Islet precursor cell (in vitro differentiated cells): ENCODE measurements around the gene DENND10.
"Not testable (repeated sequence)": the region's sequence is repeated elsewhere in the genome, so short reads cannot be mapped to it uniquely, and the experiment has no call there.

Source experiments
- DNase-seq: peaks from one replicate; pipeline ENCODE4 v3.0.0-alpha.2; 2018

Gene DENND10

DNA sequence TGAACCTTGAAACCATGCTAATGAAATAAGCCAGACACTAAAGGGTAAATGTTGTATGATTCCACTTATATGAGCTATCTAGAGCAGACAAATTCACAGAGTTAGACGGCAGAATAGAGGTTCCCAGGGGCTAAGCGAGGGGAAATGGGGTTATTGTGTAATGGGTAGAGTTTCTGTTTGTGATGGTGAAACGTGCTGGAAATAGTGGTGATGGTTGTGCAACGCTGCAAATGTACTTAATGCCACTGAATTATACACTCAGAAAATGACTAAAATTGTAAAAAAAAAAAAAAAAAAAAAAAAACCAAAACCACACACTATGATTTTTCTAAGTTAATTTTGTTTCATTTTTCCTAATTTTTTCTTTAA lies 31.6 kb downstream of the DENND10 start:
- DNase-seq = no peak

DNA sequence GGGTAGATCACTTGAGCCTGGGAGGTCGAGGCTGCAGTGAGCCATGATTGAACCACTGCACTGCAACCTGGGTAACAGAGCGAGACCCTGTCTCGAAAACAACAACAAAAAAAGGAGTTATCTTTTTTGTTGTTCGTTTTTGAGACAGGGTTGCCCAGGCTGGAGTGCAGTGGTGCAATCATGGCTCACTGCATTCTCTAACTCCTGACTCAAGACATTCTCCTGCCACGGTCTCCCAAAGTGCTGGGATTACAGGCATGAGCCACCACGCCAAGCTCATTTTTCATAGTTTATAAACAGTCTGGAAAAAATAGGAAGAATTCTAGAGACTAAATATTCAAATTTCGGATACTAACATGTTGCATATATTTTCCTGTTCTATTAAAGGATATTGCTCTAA lies 32.2 kb downstream of the DENND10 start:
- no peak for DNase-seq

DNA sequence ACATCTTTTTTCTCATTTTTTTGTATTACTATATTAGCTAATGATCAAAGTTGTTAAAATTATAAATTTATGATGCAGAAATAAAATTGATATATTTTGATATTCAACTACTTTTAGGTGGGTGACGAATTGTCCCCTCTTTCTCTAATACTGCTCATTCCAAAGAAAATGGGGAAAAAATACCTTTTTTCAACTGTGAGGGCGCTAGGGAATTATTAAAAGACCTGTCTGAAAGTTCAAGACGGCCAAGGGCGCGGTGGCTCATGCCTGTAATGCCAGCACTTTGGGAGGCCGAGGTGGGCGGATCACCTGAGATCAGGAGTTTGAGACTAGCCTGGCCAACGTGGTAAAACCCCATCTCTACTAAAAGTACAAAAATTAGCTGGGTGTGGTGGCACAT lies 34.0 kb downstream of the DENND10 start:
- not testable (repeated sequence) for DNase-seq

DNA sequence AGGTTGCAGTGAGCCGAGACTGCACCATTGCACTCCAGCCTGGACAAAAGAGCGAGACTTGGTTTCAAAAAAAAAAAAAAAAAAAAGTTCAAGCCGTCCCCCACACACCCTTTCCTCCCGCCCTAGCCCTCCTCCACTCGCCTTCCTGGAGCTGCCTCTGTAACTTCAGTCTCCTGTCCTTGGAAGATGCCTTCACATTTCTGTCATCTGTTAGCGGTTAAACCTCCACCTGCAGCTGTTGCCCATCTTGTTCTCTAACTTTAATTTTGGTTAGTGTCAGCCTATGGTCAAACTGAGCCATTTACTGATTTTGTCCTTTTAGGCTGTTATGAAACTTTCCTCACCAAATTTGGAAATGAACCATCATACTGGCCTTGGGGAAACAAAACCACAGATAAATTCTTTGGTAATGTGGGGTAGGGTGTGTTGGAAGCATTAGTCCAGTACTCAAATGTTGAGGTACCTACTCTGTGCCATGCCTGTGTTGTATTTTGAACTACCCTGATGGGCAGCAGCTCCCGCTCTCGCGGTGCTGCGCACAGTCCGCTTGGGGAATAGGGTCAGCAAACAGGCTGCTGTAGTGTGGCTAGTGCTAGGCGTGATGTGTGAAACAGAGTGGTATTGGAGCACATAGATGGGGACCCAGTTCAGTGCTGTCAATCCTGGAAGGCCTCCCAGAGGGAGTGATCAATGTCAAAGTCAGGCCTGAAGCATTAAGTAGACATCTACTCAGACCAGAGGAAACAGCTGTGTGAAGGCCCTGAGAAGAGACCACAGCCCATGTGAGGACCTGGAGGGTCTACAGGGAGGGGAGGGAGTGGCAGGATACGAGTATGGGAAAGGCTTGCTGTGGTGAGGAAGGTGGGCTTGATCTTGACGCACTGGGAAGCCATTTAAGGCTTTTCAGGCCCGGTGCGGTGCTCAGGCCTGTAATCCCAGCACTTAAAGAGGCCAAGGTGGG lies 34.7 kb downstream of the DENND10 start:
- DNase-seq = no peak

DNA sequence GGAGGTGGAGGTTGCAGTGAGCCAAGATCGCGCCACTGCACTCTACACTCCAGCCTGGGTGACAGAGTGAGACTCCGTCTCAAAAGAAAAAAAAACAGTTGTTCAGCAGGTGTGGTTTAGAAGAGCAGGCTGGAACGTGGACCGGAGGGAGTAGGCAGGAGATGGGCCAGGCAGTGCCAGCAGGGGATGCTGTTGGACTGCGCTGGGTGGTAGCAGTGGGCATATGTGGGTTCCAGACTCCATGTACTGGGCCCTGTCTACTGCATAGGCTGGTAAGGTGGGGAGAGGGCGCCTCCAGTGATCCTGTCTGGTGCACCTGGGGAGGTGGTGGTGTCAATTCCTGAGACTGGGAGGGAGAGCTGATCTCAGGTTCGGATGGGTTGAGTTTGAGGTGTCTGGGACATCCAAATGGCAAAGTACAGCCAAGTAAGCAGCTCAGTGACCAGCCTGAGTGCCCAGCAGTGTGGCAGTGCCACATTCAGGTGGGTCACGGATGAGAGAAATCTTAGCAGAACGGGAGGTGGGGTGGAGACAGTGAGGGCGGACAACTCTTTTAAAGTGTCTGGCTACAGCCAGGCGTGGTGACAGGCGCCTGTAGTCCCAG lies 35.7 kb downstream of the DENND10 start:
- peak; percentile 72 for DNase-seq

DNA sequence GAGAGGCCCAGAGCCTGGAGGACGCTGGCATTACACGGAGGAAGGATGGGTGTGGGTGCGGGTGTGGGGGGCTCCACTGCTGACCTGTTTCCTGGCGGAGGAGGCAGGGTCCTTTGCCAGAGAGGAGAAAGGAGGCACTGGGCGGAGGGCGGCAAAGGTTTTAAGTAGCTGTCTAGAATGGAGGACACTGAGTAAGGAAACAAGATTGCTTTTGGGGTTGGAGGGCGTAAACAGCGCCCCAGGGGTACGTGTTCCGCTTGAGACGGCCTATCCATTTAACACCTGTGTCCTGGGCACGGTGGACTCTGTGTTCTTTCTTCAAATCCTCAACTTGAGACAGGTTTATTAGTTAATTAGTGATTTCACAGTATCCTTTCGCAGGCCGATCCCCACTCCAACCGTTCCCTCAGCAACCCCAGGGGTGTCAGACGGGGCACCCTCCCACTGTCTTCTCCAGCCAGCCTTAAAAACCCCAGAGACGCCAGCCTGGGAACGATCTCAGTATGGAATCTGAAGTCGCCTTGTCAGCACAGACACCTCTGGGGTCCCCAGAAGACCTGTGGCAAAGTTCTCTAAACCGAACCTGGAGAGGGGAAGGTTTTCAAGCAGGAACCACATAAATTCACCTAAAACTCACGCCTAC lies 36.8 kb downstream of the DENND10 start:
- no peak for DNase-seq

DNA sequence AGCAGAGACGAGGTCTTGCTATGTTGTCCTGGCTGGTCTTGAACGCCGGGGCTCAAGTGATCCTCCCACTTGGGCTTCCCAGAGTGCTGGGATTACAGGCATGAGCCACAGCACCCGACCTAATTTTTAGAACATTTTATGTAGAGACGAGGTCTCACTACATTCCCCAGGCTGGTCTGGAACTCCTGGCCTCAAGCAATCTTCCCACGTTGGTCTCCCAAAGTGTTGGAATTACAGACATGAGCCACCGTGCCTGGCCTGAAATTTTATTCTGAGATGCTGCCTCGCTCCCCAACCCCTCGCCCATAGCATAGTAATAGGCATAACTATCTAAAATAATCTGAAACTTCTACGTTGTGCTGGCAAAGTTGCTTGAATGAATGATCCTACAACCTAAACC lies 39.7 kb downstream of the DENND10 start:
- no peak for DNase-seq

DNA sequence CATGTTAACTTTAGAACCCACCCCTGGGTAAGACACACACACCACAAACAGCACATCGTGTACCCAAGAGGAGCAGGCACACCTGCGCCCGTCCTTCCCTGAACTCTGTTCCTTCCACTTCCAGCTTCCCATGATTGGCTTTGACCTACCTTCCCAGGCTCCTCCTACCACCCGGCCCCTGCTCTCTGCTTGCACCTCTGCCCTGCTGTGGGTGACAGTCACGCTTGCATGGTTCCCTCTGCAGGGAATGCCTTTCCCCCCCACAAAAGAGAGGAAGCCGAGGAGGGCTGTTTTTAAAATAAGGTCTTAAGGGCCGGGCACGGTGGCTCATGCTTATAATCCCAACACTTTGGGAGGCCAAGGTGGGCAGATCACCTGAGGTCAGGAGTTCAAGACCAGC lies 45.2 kb downstream of the DENND10 start:
- DNase-seq = no peak

DNA sequence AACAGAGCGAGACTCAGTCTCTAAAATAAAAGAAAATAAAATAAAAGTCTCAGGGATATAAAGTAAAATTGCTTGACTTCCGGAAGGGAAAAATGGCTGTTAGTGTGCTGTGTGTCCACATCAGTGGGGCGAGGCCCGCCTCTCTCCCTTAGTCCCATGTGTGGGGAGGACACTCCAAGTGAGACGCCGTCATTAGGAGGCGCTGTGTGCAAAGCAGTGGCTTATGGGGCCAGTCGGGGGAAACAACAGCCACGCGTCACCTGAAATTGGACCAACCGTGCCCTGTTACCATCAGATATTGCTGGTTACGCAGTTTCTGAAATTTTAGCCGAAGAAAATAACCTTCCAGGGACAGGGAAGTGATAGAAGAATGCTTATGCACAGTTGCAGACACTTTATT lies 45.8 kb downstream of the DENND10 start:
- no peak for DNase-seq

DNA sequence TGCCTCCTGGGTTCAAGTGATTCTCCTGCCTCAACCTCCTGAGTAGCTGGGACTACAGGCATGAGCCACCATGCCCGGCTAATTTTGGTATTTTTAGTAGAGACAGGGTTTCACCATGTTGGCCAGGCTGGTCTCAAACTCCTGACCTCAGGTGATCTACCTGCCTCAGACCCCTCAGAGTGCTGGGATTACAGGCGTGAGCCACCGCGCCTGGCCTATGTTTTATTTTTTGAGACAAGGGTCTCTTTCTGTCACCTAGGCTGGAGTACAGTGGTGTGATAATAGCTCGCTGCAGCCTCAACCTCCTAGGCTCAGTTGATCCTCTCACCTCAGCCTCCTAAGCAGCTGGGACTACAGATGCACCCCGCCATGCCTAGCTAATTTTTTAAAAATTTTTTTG lies 47.7 kb downstream of the DENND10 start:
- not testable (repeated sequence) for DNase-seq

DNA sequence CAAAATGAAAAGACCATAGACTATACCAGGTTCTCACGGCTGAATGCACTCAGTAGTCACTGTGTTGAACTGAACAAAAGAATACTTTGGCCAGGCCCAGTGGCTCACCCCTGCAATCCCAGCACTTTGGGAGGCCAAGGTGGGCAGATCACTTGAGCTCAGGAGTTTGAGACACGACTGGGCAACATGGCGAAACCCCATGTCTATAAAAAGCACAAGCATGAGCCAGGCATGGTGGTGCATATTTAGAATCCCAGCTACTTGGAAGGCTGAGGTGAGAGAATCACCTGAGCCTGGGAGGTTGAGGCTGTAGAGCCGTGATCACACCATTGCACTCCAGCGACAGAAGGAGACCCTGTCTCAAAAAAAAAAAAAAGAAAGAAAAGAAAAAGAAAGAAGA lies 49.1 kb downstream of the DENND10 start:
- no peak for DNase-seq

DNA sequence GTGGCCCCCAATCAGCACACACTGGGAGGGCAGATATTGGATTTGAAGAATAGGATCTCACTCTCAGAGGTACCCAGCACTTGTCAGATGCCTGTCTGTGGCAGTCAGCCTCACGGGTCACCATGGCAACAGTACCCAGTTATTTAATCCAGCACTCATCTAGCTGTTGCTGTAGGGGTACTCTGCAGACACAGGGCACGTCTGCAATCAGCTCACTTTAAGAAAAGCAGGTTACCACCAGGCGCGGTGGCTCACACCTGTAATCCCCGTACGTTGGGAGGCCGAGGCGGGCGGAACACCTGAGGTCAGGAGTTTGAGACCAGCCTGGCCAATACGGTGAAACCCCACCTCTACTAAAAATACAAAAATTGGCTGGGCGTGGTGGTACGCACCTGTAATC lies 49.7 kb downstream of the DENND10 start:
- DNase-seq = no peak

DNA sequence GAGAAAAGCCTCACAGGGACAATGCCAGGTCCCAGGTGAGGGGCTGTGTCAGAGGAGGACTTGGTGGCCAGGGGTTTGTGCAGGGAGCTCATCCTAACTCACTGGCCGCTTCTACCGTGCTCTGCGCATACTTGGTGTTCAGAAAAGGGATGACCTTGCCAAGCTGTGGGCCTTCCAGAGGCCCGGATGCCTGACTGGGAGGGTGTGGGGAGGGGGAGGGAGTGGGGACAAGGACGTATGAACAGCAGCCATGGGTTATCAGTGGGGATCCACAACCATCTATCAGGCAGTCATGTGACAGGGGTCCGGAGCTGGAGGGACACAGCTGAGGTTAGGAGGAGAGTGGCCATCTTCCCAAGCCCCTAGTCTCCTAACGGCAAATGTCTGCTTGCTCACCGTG lies 55.4 kb downstream of the DENND10 start:
- DNase-seq = no peak

DNA sequence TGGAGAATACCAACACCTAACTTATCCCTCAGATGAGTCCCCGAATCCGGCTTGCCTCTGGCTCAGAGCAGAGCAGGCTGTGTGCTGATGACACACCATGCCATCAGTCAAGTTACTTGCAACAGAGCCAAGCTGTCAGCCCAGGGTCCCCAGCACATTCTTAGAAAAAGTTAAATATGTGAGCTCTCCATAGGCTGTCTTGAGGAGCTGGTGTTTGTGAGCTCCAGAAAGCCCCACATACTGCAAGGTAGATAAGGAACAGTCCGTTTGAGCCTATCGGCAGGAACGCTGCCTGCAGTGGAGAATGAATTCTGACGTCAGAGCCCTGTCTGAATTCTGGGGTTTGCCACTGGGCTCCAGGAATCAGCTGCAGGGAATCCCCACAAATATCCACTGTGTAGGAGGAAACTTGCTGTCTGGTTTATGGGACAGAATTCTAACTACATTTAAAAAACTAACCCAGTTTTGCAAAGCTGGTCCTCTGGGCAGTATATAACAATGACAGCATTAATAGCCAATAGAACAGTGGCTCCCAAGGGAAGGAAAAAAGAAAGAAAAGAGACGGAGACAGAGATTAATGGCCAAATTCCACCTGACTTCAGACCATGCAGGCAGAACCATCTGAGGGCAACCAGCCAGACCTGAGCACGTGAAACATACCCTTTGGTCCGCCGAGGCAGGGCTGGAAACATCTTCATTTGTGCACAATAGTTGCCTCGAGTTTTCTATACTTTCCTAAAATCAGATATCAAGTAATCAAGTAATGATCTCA lies 58.0 kb downstream of the DENND10 start:
- DNase-seq = no peak

DNA sequence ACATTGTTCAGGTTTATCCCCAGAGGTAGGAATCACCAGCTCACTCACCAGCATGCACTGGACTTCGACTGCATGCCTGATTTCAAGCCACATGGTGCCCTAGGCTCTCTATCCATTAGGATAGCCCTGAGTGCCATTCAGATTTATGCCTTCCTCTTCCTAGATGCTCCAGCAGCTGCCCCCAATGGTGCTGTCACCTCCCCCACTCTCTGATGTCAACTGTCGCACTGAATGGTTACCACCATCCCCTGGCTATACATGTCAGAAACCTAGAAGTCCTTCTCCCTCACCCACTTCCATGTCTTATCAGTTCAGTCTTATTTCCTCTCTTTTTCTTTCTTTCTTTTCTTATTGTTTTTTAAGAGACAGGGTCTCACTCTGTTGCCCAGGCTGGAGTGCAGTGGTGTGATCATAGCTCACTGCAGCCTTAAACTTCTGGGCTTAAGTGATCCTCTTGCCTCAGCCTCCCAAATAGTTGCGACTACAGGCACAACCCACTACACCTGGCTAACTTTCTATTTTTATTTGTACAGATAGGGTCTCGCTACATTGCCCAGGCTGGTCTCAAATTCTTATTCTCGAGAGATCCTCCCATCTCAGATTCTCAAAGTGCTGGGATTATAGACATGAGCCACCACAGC lies 58.7 kb downstream of the DENND10 start:
- no peak for DNase-seq

DNA sequence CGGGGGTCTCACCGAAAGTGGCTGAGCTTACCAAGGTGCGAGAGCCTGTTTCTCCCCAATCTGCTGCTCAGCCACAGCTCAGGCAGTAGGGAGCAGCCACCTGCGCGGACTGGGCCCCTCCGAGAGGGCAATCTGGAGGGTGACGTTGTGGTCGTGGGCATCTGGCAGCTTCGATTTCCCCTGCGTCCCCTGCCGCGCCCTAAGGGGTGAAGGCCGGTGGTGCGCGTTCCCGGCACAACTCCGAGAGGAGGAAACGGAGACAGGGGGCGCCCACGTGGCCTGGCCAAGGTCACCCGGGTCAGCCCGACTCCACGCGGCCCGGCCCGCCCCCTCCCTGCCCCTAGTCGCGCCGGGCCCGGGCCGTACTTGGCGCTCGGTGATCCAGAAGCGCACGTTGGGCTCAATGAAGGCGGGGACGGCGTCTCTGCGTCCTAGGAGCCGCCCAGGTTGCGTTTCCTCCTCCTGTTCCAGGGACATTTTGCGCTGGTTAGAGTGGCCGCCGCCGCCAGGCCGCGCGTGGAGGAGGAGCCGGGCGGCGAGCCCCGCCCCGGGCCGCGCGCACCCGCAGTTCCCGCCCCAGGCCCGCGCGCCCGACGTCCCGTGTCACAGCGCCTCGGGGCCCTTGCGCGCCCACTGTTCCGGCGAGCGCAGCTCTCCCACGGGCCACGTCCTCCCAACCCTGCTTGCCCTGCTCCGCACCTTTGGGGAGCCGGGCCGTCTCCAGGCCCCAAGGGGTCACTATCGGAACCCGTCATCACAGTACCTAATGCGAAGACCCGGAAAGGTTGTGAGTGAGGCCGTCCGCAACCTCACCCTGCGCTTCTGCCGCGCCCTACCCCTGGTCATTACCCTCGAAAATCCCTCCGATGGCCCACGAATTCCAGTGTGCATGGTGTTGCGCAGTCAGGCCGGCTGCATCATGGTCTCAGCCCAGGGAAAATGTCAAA lies 61.5 kb downstream of the DENND10 start, which contains the start of gene SFXN4:
Gene SFXN4, minus strand, starts transcription at position 544 of the 947 bp plus-strand sequence. Its CDS starts 67 bp downstream, at position 477.
- peak; percentile 72 for DNase-seq

DNA sequence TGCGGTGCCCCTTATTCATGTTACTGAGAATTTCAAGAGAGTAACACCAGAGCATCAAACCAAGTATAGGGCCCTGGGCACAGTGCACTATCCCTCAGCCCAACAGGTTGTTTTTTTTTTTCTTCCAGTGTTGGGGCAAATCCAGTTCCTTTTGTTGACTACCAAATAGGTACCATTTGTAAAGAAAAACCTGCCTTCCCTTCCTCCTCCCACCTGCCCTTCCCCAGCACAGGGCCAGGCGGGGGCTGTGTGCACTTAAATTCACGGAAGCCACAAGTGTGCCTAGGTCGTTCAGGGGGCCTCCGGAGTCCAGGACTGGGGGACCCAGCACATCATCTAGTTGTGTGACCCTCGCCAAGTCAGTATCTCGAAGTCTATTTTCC lies 62.2 kb downstream of the DENND10 start:
- DNase-seq = no peak

DNA sequence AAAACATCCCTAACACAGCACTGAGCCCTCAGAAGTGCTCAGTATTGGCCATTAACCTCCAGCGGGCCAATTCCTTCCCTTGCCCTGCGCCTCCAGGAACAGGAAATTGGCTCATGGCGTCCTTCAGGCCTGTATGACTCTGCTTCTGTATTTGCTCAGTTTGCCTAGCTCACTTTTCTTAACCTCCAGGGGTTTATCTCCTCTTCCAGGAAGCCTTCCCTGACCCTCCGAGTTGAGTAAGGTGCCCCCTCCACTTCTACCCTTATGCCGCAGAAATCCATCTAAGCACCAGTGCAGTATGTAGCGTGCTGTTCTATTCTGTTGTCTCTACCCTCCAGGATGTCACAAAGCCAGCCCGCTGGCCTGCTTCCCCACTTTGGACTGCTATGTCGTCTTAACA lies 62.7 kb downstream of the DENND10 start:
- DNase-seq = no peak

DNA sequence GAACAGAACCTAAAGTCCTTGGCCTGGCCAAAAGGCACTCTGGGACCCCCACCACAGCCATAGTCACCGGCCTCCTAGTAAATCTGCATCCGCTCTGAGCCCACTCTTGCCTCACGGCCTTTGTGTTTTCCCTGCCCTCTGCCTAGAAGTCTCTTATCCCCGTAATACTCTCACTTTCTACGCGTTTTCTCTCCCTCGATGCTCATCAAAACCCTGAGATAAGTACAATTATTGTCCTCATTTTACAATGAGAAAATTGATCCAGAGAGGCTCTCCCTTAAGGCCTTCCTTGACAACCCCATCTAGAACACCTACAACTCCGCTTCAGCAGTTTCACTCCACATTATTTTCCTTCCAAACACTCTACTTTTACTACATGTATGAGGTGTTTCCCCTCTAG lies 63.1 kb downstream of the DENND10 start:
- no peak for DNase-seq

DNA sequence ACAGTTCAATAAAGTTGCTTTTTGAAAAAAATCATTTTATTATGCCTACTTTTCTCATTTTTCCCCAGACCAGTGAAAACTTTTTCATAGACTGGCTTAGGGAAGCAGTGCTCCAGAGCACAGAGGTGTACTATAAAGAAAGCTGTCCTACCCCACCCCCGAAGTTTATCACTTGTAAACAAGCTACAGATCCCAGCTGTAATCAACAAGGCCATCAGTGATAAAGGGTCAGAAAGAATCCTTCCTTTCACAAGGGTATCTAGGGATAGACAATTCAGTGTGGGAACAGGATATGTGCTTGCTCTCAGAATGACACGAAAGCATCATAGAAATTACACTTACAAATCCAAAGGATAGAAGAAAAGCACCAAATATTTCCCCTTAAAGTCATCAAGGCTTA lies 70.2 kb downstream of the DENND10 start:
- no peak for DNase-seq

DNA sequence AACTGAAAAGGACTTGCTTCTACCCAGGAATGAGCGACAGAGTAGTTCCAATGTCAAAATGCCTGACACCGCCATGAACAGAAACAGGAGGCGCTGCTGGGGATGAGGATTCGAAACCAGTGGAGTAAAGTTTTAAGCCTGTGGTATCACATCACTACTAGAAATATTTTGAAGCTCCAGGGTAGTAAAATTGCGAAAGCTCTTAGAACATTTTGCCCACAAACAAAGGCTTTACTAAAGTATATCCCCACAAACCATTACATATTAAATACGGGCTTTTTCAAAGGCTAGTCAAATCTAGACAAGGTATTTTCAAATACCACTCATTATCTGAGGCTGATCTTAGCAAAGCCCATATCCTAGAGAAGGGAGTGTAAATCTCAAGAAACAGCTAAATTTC lies 72.3 kb downstream of the DENND10 start:
- DNase-seq = no peak
